ENCODE results near the gene GTF2E1.

Gene GTF2E1

DNA sequence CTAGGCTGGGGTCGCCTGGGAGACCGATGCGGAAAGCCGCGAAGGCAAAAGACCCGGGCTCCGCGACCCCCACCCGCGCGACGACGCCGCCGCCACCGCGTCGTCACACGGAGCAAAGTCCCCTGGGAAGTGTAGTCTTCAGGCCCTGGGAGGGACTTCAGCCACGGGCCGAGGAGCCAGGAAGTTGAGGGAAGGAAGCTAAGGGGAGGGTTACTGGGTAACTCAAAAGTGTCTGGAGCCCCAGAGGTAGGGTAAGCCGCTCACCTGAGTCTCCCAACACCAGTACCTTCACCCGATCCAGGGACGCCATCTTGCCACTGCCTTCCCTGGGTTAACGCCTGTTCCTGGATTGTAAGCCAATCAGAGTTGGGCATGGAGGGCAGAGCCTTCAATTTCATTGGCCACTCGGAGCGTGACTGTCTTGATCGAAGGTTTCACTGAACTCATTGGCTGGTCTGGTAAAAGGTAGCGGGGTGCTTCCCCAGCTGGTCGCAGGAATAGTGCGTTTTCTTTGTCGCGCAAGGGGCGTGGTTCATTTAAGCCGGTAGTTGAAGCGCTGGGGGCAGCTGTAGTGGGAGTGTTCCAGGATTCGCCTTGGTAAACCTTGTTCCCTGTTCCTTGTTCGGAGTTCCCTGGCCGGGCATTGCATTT is at the start of gene GTF2E1, which contains the start of gene RABL3:
Gene GTF2E1, plus strand, starts transcription at position 547 of the 651 bp plus-strand sequence. CDS start 7,809 bp downstream, outside the sequence.
Gene RABL3, minus strand, starts transcription at position 319 of the 651 bp plus-strand sequence. Its CDS starts 9 bp downstream, at position 310.
- peak; percentile 95 for DNase-seq

DNA sequence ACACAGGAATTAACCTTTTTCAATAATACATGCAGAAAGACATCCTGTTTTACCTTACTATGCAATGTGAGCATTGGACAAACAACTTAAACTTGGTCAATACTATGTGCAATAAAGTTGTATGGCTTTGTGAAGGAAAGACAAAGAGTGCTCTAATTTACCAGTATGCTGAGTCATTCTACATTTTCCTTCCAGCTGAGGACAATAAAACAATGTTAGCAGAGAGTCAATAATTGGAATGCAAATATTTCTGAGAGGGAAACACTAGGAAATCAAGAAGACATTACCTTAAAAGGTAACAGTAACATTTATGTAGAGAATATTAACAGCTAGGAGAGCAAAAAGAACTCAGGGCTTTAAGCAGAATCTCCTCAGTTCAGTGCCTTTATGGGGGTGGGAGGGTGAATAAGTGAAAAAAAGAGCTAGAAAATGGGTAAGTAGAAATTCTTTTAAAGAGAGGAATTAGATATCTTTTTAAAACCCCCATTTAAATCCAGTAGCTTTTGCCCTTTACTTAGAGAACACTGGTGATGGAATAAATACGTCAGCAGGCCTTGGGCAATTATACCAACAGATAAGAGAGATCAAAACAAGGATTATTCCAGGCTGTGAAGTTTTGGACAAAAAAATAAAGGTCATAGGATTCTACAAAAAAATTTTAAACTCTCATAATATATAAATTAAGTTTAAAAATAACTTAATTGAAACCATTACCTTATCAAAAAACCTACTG is 48.9 kb upstream of the GTF2E1 start:
- DNase-seq = no peak

DNA sequence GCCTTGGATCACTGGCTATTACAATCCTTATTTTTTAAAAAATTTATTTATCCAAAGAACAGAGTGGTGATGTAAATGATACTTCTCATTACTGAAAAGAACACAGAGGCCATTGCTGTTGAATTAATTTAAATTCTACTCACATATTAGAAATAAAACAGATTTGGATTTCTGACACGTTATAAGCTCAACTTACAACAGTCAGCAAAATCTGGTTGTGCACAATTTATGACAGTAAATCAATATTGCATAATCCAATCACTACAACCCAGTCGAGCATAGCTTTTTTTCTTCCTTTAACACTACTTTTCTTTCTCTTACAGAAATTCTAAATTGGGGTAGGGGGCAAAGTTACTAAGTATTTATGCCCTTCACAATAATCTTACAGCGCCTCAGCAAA is 43.2 kb upstream of the GTF2E1 start:
- no peak for DNase-seq

DNA sequence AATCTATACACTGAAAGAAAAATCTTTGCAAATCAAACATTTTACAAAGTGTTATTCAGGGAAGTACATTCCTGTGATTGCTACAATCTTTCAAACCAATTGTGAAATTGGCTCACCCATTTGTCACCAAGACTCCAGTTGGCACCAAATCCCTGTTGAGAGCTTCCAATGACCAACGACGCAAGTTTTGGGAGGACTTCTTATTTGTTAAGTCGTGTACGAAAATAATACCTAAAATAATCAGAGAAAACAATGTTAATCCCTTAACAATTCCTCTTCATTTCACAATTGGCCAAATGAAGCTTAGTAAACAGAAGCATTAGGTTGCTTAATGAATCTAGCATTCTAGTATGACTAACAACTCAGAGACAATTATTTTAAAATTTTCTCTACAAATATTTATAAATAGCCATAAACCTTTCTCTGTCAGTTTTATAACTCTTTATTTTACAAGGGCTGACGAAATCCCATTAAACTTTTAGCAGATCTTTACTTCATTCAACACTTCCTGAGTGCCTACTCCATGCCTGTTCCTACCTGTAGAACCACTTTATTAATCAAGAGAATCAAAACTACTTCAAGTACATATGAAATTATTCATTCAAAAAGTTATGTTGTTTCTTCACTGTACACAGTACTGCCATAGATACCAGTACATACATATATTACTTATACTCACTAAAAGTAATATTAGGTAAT is 36.5 kb upstream of the GTF2E1 start:
- no peak for DNase-seq

DNA sequence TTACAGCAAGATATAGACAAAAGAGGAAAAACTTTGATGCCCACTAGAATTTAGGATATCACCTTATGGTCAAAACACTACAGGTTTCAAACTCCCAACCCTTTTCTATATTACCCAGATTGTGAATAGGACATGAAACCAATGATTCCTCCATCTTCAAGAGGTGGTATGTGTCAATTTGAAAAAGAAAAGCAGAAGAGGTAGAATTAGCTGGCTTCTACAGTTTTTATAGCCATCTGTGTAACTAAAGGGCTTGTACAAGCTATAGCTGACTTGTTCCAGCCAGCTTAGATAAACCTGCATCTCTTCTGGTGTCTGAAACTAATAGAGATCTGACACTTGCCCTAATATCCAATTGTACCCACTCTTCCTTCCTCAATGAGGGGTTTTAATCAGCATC is 35.6 kb upstream of the GTF2E1 start:
- no peak for DNase-seq

DNA sequence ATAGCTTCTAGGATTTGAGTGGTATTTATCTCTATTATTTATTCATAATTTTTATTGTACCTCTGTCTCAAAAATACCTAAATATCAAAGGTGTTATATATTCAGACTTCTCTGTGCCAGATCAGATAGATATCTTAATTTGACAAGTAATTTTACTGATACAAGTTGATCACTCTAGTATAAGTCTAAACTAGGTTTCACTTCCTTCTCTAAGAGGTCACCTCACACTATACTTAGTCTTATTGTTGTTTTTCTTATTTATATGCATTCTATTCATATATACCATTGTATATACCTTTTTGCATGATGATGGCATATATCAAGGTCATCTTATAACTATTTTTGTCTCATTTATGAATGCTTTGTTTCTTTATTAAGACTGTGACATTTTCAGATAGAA is 34.1 kb upstream of the GTF2E1 start:
- no peak for DNase-seq

DNA sequence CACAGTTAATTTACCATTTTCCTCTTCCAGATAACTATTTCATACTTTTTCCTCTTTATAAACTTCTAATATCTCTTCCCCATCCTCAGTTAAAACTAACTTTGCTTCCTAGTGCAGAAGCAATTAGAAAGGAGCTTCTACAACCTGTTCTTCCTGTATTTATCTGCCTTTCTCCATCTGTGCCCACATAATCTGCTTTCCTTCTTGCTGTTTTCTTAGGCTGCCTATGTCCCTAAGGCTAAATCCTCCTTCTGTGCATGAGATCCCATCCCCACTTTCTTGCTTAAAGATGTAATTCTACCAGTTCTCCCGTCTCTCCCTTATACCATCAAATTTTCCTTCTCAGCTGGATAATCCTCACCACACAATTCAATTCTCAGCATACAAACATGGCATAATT is 32.2 kb upstream of the GTF2E1 start:
- no peak for DNase-seq

DNA sequence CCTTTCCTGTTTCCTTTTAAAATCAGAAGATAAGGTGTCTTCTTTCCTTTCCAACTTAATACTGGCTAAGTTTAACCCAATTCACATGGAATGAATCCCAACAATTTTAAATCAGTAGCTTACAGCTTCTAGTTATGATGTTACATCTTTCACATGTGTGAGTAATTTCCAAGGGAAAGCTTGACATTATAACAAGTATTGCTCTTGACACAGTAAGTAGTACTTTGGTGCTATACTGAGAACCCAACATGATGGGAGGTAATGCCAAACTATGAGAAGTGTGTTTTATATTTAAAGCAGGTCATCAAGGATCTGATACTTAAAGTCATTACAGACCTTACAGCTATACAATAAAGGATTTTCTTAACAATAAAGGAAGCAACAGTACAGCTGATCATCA is 29.3 kb upstream of the GTF2E1 start:
- DNase-seq = no peak

DNA sequence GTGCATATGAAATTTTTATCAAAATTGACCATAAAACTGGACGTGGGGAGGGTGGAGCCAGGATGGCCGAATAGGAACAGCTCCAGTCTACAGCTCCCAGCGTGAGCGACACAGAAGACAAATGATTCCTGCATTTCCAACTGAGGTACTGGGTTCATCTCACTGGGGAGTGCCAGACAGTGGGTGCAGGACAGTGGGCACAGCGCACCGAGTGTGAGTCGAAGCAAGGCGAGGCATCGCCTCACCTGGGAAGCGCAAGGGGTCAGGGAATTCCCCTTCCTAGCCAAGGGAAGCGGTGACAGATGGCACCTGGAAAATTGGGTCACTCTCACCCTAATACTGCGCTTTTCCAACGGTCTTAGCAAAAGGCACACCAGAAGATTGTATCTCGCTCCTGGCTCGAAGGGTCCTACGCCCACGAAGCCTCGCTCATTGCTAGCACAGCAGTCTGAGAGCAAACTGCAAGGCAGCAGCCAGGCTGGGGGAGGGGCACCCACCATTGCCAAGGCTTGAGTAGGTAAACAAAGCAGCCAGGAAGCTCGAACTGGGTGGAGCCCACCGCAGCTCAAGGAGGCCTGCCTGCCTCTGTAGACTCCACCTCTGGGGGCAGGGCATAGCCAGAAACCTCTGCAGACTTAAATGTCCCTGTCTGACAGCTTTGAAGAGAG is 23.2 kb upstream of the GTF2E1 start:
- DNase-seq = peak; percentile 74

DNA sequence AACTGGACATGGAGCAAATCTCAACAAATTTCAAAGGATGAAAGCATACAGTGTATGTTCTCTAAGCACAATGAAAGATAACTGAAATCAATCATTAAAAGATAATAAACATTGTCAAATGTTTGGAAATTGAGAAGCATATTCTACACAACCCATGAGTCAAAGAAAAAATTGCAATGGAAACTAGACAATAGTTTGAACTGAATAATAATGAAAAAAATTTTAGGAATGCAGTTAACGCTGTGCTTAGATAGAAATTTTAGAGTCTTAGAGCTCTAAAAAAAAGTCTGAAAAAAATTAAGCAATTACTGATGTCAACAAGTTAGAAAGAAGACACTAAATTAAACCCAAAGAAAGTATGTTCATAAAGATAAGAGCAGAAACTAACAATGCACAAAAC is 15.8 kb upstream of the GTF2E1 start:
- no peak for DNase-seq

DNA sequence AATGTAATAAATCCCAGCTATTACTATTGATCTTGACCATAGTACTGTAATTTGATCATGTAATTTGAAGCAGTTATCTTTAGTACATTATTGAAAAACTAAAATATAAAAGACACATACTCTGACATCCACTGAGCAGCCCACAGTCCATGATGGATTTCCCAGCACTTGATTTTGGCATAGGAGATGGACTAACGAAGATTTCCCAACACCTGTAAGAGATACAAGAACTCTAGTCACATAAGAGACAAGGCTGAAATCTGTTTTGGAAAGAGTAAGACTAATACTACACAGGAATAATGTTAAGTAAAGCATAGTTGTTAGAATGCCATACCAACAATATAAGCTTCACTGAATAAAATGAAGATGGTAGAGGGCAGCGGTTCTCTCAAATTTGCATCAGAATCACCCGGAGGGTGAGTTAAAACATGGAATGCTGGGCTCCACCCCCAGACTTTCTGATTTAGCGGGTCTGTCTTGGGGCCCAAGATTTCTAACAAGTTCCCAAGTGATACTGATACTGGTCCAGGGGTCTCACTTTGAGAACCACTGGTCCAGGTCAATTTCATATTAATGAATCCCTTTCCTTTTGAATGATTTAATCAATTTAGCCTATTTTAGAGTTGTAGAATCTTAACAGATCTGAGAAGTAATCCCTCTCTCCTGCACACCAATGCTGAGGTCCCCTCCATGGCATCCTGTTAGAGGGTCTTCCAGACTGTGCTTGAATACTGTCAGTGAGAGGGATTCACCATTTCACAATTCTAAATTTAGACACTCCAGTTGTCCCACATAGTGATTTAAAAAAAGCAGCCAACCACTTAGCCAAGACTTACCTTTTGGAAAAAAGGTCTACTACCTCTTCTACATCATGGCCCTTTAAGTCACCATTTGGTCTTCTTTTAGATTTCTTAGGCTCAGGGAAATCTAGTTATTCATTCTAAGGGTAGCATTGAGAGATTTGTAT is 11.7 kb upstream of the GTF2E1 start:
- no peak for DNase-seq

DNA sequence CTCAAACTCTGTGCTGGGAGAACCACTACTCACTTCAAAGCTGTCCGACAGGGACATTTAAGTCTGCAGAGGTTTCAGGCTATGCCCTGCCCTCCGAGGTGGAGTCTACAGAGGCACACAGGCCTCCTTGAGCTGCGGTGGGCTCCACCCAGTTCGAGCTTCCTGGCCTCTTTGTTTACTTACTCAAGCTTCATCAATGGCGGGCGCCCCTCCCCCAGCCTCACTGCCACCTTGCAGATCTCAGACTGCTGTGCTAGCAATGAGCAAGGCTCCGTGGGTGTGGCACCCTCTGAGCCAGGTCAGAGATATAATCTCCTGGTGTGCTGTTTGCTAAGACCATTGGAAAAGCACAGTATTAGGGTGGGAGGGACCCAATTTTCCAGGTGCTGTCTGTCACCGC is 4.5 kb upstream of the GTF2E1 start:
- peak; percentile 11 for DNase-seq

DNA sequence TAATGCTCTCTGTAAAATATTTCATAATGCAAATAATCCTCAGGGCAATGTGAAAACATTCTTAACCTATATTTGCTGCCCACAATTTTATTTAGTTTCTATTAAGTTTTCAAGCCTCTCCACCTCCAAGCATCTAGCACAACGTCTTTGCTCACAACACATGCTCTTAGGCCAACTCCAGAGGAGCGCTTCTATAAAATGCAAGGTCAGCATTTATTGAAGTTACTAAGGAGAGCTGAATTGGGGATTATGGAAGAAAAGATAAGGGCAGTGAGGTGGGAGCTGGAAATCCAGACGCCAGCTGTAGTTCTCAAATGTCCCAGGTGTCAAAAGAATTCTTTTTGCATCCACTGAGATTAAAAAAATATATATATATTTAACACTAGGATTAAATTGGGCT is 1.2 kb upstream of the GTF2E1 start:
- DNase-seq = no peak

DNA sequence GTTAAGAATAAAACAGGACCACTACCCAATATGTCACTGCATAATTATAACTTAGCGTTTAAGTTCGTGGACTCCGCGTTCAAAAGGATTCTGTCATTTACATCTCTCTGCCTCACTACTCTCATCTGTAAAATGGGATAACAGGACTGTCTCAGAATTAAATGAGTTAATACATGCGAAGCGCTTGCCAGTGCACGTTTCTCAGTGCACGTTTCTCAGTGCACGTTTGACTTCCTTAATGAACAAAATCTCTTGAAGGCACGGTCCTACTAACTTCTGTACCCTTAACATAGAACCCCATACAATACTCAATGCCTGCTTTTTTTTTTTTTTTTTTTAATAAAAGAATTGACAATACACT is 727 bp upstream of the GTF2E1 start:
- no peak for DNase-seq

DNA sequence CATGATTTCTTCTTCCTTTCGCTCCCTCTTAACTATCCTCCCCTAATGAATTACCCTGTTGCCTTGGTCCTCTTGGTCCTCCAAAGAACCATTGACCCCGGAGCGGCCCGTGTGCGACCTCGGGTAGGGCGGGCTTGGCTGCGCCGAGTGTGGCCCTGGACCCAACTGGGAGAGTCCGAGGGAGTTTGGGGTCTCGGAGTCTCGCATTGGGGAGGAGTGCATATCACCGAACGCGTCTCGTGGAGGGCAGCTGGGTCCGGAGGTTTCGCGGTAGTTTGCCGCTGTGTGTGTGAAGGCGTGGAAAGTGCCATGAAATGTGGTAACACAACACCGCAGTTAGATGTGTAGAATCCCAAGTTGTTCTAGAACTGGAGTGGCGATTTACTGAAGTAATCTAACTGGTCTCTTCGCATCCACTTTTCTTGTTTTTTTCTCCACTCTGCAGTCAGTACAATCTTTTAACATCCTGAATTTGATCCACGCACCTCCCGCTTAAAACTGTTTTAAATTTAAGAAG is 363 bp downstream of the GTF2E1 start:
- no peak for DNase-seq

DNA sequence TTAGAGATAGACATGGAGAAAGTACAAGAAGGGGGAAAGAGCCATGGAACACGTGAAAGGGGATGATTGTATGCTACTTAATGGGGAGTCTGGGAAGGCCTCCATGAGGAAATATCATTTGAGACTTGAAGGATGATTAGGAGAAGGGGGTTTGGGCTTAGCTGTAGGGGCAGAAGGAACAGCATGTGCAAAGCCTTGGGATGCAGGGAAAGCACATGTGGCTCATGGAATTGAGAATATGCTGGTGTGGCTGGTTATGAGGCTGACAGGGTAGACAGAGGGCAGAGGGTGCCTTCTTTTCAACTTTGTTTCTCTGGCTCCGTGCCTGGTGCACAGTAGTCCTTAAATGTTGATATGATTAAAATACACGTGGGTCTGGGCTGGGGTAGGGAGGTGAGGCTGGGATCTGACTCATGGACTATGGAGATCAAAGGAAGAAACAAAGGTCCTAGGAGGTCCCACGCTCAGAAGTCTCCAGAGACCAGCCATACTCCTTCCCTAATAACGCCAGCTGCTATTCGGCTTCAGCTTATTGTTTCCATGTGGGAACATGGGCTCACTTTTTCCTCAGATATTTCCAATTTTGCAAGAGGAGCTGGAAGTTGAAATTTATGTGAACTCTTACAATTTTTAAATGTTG is 1.1 kb downstream of the GTF2E1 start:
- DNase-seq = no peak

DNA sequence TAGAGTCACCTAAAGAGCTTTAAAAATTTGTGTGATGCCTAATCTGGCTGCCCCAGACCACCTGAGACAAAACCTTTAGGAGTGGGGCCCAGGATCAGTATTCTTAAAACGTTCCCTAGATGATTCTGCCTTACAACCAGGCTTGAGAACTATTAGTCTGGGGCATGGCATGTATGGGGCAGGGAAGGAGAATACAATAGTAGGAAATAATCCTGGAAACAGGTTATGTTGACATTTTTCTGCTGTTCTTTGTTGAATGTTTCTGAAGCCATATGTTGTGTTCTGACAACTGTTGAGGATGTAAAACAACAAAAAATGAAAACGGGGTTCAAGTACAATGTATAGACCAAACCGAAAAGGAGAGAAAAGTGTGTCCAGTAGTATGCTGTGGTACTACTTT is 2.9 kb downstream of the GTF2E1 start:
- DNase-seq = no peak

DNA sequence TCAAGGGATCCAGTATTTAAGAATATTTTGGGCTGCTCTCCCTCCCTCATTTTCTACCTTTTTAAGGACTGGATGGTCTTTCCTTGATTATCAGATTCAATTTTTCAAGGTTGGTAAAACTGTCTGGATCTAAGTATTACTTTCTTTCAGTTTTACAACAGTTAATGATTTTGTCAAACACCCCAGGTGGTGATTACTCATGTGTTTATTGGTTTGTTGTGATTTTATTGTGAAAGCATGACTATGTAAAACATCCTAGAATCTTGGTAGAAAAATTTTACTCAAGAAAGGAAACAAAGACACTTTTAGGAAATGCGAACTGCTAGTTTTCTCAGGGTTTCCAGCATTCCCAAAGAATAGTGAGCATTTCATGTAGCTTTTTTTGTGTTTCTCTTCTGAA is 7.3 kb downstream of the GTF2E1 start:
- DNase-seq = no peak

DNA sequence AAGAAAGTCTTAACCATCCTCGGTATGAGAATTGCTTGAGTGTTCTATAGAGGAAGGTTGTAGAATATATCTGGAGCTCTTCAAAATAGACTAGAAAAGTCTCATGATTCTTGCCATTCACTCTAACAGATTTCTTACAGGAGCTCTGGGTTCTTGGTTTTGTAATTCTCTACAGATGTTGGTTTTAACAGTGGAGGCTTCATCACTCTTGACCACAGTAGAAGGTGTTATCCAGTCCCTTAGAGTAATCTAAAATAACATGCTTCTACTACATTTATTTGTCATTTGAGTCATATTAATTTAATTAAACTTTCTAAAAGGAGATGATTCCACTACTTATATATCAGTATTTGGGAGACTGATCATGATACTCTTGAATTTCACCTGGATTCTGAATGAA is 9.7 kb downstream of the GTF2E1 start:
- no peak for DNase-seq

DNA sequence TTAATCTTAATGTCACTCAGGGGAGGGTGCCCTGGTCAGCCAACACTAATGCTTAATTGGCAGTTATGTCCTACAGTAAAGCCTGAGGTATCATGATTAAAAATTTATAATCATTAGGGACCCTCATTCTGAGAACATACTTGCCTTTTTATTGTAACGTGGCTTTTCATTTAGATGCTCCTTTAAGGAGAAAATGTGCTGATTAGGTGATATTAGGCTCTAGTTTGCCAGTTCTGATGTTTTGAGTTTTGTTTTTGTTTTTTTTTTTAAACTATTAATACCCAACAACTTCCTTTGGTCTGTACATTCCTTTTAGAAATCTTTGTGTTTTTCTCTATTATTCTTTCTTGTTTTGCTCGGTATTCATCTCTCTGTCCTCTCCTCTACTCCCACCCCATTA is 10.3 kb downstream of the GTF2E1 start:
- DNase-seq = no peak

DNA sequence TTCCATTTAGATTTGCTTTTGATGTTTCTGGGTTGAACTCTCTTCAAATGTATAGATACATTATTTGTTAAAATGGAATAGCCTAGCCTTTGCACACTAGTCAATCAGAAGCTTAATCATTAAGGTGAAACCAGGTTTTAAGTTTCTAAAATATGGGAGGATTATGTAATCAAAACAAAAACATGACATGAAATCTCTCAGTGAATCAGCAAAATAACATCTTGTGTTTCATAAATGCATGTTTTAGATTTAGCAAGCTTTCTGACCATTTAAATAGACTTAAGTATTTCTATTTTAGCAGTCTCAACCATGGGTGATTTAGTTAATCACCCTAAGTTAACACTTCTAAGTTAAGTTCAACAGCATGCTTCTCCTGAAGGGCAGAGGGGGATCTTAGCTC is 11.3 kb downstream of the GTF2E1 start:
- DNase-seq = no peak

DNA sequence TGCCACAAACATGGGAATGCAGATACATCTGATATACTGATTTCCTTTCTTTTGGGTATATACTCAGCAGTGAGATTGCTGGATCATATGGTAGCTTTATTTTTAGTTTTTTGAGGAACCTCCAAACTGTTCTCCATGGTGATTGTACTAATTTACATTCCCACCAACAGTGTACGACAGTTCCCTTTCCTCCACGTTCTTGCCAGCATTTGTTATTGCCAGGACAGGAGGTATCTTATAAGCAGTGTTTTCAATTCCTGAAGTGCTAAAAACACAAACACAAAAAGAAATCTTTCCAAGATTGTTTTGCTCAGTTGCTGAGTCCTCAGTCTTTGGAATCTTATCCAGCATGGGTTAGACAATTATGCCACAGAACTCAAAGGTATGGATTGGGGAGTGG is 13.5 kb downstream of the GTF2E1 start:
- DNase-seq = no peak
